ENCODE data around the gene CFAP100. TPM values are rescaled to one million over a fixed set of nuclear protein-coding genes. Genes with fewer than 3 reads are reported as not detected.

Gene CFAP100
- total and polyA plus RNA-seq, 2 of the 4 experiments (the other 2 are of a cell fraction): not detected

DNA sequence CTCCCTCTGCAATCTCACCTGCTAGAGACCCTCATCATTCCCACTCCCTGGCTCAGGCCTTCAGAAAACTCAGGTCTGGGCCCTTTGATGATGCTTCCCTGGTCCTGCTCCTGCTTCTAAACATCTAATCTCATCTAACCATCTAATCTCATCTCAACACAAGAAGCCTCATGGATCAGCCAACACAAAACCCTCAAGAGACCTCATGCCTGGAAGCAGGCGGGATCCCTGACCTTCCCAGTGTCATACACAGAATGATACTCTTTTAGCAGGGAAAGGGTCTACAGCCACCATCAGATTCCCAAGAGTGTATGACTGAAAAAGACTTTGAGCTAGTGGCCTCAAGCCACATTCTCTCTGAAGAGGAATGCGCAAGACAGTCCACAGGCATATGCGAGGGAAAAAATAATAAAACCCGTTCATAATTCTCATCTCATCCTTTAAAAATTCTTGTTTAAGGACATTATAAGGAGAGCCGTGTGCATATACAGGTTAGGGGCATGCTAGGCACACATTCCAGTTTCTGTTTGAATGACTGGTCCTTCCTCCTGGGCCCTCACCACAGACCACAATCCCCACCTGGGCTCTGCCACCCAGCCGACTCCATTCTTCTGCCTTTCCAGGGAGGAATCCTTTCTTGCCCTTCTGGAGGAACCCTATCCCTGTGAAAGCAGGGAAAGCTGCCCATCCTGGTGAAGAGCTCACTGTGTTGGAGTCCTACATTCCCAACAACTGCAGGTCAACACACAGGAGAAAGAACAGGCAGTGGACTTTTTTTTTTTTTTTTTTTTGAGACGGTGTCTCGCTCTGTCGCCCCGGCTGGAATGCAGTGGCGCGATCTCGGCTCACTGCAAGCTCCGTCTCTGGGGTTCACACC is 78.8 kb downstream of the CFAP100 start:
- Histone ChIP-seq H2AK5ac (ENCODE audit: low read depth, low read length) (no peak overlapping the region), H3K4ac (ENCODE audit: low read depth, low read length) (no peak overlapping the region), H4K8ac (ENCODE audit: low read depth in 2 of 2, low read length in 2 of 2) (no peak overlapping the region), H4K5ac (ENCODE audit: low read depth, low read length) (no peak overlapping the region), H3K9me3 (ENCODE audit: control insufficient read depth, insufficient read depth, low read length) (no peaks in the 10 kb centered on the region), H3K18ac (ENCODE audit: low read depth, low read length) (no peak overlapping the region), H2BK5ac (ENCODE audit: low read depth, low read length, poor library complexity, severe bottlenecking) (no peak overlapping the region), H2AFZ (replicated peaks; ENCODE audit: low read length, poor library complexity) (no peak overlapping the region), H2AK9ac (replicated peaks; ENCODE audit: low read depth, low read length, poor library complexity) (no peak overlapping the region), H4K20me1 (ENCODE audit: insufficient read depth, low read length) (peaks cover 45% of the 10 kb centered on the region), H2BK120ac (ENCODE audit: low read depth, low read length) (no peak overlapping the region), H3K36me3 (ENCODE audit: control insufficient read depth, insufficient read depth, low read length) (peaks cover 28% of the 10 kb centered on the region), H3K79me1 (ENCODE audit: low read depth in 1 of 2, low read length in 2 of 2) (peaks cover 42 to 62% of the 10 kb centered on the region in 2 experiments), H3K27me3 (ENCODE audit: control insufficient read depth, insufficient read depth, low read length) (no peaks in the 10 kb centered on the region), H3K4me2 (ENCODE audit: low read depth, low read length) (peak overlapping the region; percentile 21; the same call in 1 of the 2 replicates), H3K4me3 (ENCODE audit: insufficient read depth, low read depth, low read length) (no peak overlapping the region), H3K27ac (ENCODE audit: insufficient read depth, low read length) (no peak overlapping the region), H3K23ac (ENCODE audit: low read depth, low read length) (peak overlapping the region; percentile 92; the same call in 1 of the 2 replicates), H4K91ac (ENCODE audit: insufficient read depth, low read depth, low read length) (no peak overlapping the region), H3K9me1 (ENCODE audit: insufficient read depth, low read length) (peaks cover 26% of the 10 kb centered on the region), H3K56ac (ENCODE audit: extremely low read depth, insufficient read depth, low read length) (no peak overlapping the region), H2BK15ac (ENCODE audit: low read depth, low read length) (no peak overlapping the region), H3K9ac (ENCODE audit: low read depth, low read length) (no peak overlapping the region), H2BK20ac (ENCODE audit: low read depth, low read length) (no peak overlapping the region), H3K14ac (replicated peaks; ENCODE audit: low read depth, low read length) (peak overlapping the region; percentile 57), H3K4me1 (ENCODE audit: control insufficient read depth, insufficient read depth, low read length) (peaks cover 16% of the 10 kb centered on the region)
- POLR2A ChIA-PET (ENCODE audit: unreplicated experiment): no interaction called here
- ATAC-seq (ENCODE audit: low read depth) (no peak), DNase-seq (no peak)
- dilution Hi-C loops (cut with HindIII; ENCODE audit: low sequenced_read_pairs, unreplicated experiment) (no loop called here), in situ Hi-C loops (cut with MboI; ENCODE audit: low sequenced_read_pairs) (no loop called here), intact Hi-C loops (cut with micrococcal nuclease) (loop anchor here (10.0 kb wide), 1 partner anchor 339 kb away; no protein-coding TSS in a partner anchor)
- BruUV-seq (replicated peaks): no TSS peak
- CTCF ChIA-PET: no interaction called here
- no CpG with 5 or more reads among the region's 14 CpGs for WGBS, 2 experiments (ENCODE audit: extremely low coverage in 2 of 2, insufficient read length in 1 of 2)
- no peak for TF ChIP-seq RCOR1 (IDR thresholded peaks at IDR 0.05; ENCODE audit: insufficient replicate concordance, low read length)
- TF ChIP-seq NFE2L2 (IDR thresholded peaks at IDR 0.05; ENCODE audit: low read depth, low read length): no peak
- TF ChIP-seq RAD21 (IDR thresholded peaks at IDR 0.05; ENCODE audit: low read length): no peak
- no peak for TF ChIP-seq SMC3 (IDR thresholded peaks at IDR 0.05; ENCODE audit: low read depth, low read length)
- TF ChIP-seq USF2 (IDR thresholded peaks at IDR 0.05; ENCODE audit: low read depth, low read length): no peak
- no peak for TF ChIP-seq CHD1 (IDR thresholded peaks at IDR 0.05; ENCODE audit: low read depth, low read length)
- TF ChIP-seq MAFK (IDR thresholded peaks at IDR 0.05; ENCODE audit: low read depth, low read length): no peak
- no peak for TF ChIP-seq CEBPB (IDR thresholded peaks at IDR 0.05; ENCODE audit: low read depth, low read length)
- TF ChIP-seq, protein P1, sequence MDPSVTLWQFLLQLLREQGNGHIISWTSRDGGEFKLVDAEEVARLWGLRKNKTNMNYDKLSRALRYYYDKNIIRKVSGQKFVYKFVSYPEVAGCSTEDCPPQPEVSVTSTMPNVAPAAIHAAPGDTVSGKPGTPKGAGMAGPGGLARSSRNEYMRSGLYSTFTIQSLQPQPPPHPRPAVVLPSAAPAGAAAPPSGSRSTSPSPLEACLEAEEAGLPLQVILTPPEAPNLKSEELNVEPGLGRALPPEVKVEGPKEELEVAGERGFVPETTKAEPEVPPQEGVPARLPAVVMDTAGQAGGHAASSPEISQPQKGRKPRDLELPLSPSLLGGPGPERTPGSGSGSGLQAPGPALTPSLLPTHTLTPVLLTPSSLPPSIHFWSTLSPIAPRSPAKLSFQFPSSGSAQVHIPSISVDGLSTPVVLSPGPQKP (IDR thresholded peaks at IDR 0.05; ENCODE audit: borderline replicate concordance, low read depth, low read length): no peak
- no peak for TF ChIP-seq CTCF (conservative IDR thresholded peaks at IDR 0.05; ENCODE audit: low read depth, low read length)
- TF ChIP-seq MAZ (IDR thresholded peaks at IDR 0.05; ENCODE audit: borderline replicate concordance, low read depth, low read length): no peak
- TF ChIP-seq RFX5 (IDR thresholded peaks at IDR 0.05; ENCODE audit: low read depth, low read length): no peak
- no peak for TF ChIP-seq POLR2A (IDR thresholded peaks at IDR 0.05; ENCODE audit: low read depth, low read length)
- no peak for TF ChIP-seq FOS (IDR thresholded peaks at IDR 0.05; ENCODE audit: low read depth, low read length)
- no peak for TF ChIP-seq BHLHE40 (IDR thresholded peaks at IDR 0.05; ENCODE audit: low read depth, low read length)
